NCI-H2227 (cell line): Measurements from ENCODE around the gene MLYCD.

ENCODE experiments used
- DNase-seq: peaks from one replicate; lab custom pipeline; 2025; ENCODE audit not compliant: unreplicated experiment; lab: John Stamatoyannopoulos, UW

The MLYCD gene

GRCh38 chr16:83925095-83925905 lies 26.4 kb downstream of the MLYCD start:
- no peak for DNase-seq

GRCh38 chr16:83925957-83926725 lies 27.2 kb downstream of the MLYCD start:
- DNase-seq, result no peak

- peak; percentile 69 for DNase-seq
These were observed 27.9 kb downstream of the MLYCD start for GRCh38 chr16:83926726-83927397.

GRCh38 chr16:83928341-83929055 lies 29.6 kb downstream of the MLYCD start:
- DNase-seq, result no peak

GRCh38 chr16:83929811-83930555 lies 31.1 kb downstream of the MLYCD start:
- DNase-seq, result no peak

GRCh38 chr16:83930730-83931500 lies 32.0 kb downstream of the MLYCD start:
- DNase-seq, result no peak

- DNase-seq, result no peak
These were observed 32.6 kb downstream of the MLYCD start for GRCh38 chr16:83931556-83931955.

- DNase-seq, result no peak
These were observed 33.4 kb downstream of the MLYCD start for GRCh38 chr16:83932304-83932703.

GRCh38 chr16:83932955-83933673 lies 34.2 kb downstream of the MLYCD start:
- no peak for DNase-seq

- DNase-seq, result no peak
These were observed 35.2 kb downstream of the MLYCD start for GRCh38 chr16:83933885-83934683.

- no peak for DNase-seq
These were observed 35.7 kb downstream of the MLYCD start for GRCh38 chr16:83934684-83934977.

- DNase-seq, result no peak
These were observed 36.3 kb downstream of the MLYCD start for GRCh38 chr16:83935005-83935857.

GRCh38 chr16:83935858-83936255 lies 36.9 kb downstream of the MLYCD start:
- DNase-seq, result no peak

GRCh38 chr16:83936581-83937165 lies 37.8 kb downstream of the MLYCD start:
- DNase-seq, result no peak

GRCh38 chr16:83937267-83937666 lies 38.4 kb downstream of the MLYCD start:
- no peak for DNase-seq

GRCh38 chr16:83937922-83938885 lies 39.3 kb downstream of the MLYCD start:
- no peak for DNase-seq
